ENCODE results near the gene MRGPRD. TPM values are rescaled to one million over a fixed set of nuclear protein-coding genes. Genes with fewer than 3 reads are reported as not detected.

MRGPRD gene
- polyA plus RNA-seq, 6 donors from 2014 or later: not detected

DNA sequence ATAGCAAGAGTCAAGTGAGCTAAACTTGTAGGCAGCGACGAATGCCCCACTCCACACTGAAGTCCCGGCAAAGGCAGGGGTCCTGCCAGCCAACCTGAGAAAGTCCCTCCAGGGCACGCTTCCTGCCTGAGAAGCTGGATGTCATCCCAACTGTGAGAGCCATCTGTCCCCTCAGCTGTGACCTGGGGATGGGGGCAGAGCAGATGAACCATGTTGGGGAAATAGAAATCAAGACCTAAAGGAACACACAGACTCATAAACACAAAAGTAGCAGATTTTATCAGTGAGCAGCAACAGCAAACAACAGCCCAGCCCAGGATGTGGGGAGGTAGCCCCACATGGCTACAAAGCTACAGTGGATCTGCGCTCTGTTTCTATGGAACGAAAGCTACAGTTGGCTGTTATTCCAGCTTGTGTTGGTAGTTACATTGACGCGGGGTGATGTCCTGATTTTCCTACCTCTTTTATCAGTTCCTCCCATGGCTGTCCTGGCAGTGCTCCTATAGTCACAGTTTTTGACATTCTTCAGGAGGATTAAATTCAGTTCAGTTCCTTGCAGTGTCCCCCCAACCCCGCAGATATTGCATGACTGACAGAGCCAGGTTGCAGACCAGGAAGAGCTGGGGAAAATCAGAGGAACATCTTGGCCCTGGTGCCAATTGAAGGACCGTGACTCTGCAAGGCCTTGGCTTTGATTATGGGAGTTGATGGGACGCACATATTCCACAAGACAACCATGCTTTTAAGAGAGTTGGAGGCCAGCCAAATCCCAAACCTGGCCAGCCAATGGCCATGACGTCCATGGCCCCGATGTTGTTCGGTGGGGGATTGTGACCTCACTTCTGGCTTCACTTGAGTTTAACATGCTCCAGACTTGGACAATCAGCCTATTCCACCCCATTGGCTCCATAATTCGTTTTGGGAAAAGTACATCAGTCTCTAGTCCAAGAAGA is 14.6 kb downstream of the MRGPRD start:
- no peak for DNase-seq
- Mint-ChIP-seq H3K27ac (no peak overlapping the region), H3K9me3 (peaks cover 0 to 4% (median 0%) of the 10 kb centered on the region in 7 donors), H3K27me3 (peaks cover 18 to 25% (median 22%) of the 10 kb centered on the region in 3 donors), H3K36me3 (no peaks in the 10 kb centered on the region), H3K4me3 (no peak overlapping the region), H3K4me1 (peaks cover 0 to 13% (median 5%) of the 10 kb centered on the region in 3 donors)
- ATAC-seq (ENCODE audit: low read depth in 2 of 2): no peak

DNA sequence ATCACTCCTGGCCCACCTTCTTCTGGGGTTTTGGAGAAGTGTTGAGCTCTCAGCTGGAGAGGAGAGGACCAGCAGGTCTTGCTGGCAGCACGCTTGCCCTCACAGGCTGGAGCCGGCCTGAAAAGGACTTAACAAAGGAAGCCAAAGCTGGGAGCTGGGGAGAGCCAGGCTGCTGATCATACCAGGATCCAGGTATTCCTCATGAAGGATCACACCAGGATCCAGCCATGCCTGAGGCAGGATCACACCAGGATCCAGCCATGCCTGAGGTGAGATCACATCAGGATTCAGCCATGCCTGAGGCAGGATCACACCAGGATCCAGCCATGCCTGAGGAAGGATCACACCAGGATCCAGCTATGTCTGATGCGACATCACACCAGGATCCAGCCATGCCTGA is 17.0 kb downstream of the MRGPRD start:
- Mint-ChIP-seq H3K4me1 (peaks cover 0 to 13% (median 5%) of the 10 kb centered on the region in 3 donors), H3K9me3 (peaks cover 0 to 4% (median 0%) of the 10 kb centered on the region in 7 donors), H3K27ac (peak overlapping the region in 3 of 6 donors; percentile 21 to 52 (median 43)), H3K27me3 (peaks cover 18 to 26% (median 19%) of the 10 kb centered on the region in 3 donors), H3K4me3 (peak overlapping the region in 1 of 8 donors; percentile 45), H3K36me3 (no peaks in the 10 kb centered on the region)
- no peak for DNase-seq
- ATAC-seq (ENCODE audit: low read depth in 2 of 2): no peak

DNA sequence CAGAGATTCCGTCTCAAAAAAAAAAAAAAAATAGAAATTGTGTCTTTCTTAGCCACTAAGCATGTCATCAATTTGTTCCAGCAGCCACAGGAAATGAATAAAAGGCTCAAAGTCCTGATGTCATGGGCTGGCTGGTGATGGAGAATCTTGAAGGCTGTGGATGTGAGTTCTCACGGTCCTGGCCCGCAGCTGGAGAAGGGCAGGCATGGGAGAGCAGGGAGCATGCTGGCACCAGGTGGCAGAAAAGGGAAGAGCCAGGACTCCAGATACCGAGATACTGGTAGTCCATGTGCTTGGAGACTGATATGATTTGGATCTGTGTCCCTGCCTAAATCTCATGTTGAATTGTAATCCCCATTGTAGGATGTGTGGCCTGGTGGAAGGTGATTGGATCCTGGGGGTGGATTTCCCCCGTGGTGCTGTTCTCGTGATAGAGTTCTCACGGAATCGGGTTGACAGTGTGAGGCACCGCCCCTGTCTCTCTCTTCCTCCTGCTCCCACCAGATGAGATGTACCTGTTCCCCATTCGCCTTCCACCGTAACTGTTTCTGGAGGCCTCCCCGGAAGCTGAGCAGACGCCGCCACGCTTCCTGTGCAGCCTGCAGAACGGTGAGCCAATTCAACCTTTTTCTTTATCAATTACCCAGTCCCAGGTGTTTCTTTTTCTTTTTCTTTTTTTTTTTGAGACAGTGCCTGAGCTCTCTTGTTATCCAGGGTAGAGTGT is 18.1 kb downstream of the MRGPRD start:
- Mint-ChIP-seq H3K36me3 (no peaks in the 10 kb centered on the region), H3K27me3 (peaks cover 7 to 19% (median 12%) of the 10 kb centered on the region in 3 donors), H3K9me3 (peaks cover 0 to 4% (median 0%) of the 10 kb centered on the region in 7 donors), H3K4me3 (peak overlapping the region in 2 of 8 donors; percentile 25 to 54), H3K4me1 (peaks cover 0 to 13% (median 5%) of the 10 kb centered on the region in 3 donors), H3K27ac (peak overlapping the region in 2 of 6 donors; percentile 47 to 52)
- peak; percentile 49 to 61 for ATAC-seq (ENCODE audit: low read depth in 2 of 2)
- DNase-seq: peak; percentile 7

DNA sequence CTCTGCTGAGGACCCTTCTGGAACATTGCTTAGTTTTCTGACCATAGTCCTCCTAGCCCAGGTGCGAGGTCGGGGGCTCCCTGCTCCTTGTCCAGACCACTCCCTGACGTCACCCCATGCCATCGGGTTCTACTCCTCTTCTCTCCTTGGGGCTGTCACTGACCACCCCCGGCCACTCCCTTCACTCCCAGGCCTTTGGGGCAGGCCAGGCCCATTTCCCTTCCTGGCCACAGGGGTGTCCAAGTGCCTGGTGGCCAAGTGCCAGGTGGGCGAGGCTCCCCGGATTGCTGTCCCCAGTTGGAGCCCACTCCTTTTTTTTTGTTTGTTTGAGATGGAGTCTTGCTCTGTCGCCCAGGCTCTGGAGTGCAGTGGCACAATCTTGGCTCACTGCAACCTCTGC is 19.5 kb downstream of the MRGPRD start:
- DNase-seq: no peak
- ATAC-seq (ENCODE audit: low read depth in 2 of 2): no peak
- H3K4me1 Mint-ChIP-seq: peaks cover 2 to 13% (median 8%) of the 10 kb centered on the region in 3 donors
- H3K36me3 Mint-ChIP-seq: peaks cover 0 to 6% of the 10 kb centered on the region in 2 donors
- no peak overlapping the region for H3K4me3 Mint-ChIP-seq
- peaks cover 0 to 4% (median 1%) of the 10 kb centered on the region in 7 donors for H3K9me3 Mint-ChIP-seq
- no peak overlapping the region for H3K27ac Mint-ChIP-seq
- peaks cover 4 to 23% (median 12%) of the 10 kb centered on the region in 3 donors for H3K27me3 Mint-ChIP-seq

DNA sequence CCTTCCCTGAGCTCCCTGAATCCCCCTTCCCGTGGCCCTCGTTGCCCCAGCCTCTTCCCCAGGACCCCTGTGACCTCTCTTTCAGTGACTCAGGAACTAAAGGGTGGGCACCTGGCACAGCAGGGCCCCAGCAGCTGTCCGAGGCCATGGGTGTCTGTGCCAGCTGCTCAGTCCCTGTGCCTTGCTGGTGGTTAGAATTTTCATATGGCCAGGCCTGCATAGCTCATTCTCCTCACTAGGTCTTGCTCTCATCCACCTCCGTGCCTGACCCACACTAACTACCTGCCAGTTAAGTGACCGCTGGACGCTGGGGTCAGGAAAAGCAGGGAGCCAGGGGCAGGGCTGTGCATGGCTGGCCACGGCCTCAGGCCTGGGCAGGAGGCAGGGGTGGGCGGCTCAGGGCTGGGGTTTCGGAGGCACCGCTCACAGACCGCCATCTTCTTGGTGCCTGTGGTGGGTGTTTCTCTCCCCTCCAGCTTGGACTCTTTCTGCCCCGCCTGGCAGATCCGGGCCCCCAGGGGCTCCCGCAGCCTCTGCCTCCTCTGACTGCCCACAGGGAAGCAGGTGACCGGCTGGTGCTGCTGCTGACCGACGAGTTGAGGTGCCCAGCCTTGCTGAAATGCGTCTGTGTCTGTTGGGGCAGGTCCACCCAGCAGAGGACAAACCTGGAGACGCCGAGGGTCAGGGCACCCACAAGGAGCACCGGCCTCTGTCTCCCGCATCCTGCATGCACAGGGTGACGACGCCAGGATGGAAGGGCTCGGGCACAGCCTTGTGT is 20.3 kb downstream of the MRGPRD start:
- no peak for DNase-seq
- Mint-ChIP-seq H3K4me3 (no peak overlapping the region), H3K27me3 (peaks cover 4 to 23% (median 12%) of the 10 kb centered on the region in 3 donors), H3K36me3 (peaks cover 0 to 6% of the 10 kb centered on the region in 2 donors), H3K4me1 (peaks cover 7 to 15% (median 14%) of the 10 kb centered on the region in 3 donors), H3K9me3 (peaks cover 0 to 4% (median 1%) of the 10 kb centered on the region in 7 donors), H3K27ac (peak overlapping the region in 1 of 6 donors; percentile 65)
- no peak for ATAC-seq (ENCODE audit: low read depth in 2 of 2)

DNA sequence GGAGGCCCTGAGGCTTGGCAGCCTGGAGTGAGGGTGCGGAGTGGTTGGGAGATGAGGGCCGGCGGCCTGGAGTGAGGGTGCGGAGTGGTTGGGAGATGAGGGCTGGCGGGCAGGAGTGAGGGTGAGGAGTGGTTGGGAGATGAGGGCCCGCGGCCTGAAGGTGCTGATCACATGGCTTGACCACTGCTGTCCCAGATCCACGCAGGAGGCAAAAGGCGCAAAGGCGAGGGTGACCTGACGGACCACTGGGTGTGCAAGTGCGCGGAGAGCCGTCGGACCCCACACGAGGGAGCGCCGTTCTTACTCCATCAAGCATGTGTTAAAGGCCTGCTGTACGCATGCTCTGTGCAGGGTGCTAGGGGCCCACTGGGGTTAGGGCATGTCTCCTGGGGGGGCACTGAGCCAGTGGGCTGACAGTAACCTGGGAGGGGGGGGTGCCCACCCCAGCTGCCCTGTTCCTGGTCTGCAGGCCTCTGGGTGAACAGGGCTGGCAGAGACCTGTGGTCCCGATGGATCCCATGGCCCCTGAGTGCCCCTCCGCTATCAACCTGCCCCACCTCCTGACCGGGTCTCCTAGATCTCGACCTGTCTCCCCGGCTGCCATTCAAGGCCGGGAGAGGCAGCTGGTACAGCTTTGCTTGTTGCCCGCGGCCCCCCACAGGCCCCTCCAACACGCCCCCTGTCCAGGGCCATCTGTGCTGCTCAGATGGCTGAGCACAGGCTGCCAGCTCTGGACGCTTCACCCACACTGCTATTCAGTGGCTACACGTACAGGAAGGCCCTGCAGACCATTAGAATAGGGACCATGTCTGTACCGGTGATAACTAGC is 21.1 kb downstream of the MRGPRD start:
- ATAC-seq (ENCODE audit: low read depth in 2 of 2): no peak
- H3K4me1 Mint-ChIP-seq: peaks cover 13 to 22% (median 19%) of the 10 kb centered on the region in 3 donors
- peaks cover 0 to 4% (median 1%) of the 10 kb centered on the region in 7 donors for H3K9me3 Mint-ChIP-seq
- DNase-seq: no peak
- peaks cover 5 to 23% (median 12%) of the 10 kb centered on the region in 3 donors for H3K27me3 Mint-ChIP-seq
- no peak overlapping the region for H3K4me3 Mint-ChIP-seq
- peak overlapping the region in 1 of 6 donors; percentile 65 for H3K27ac Mint-ChIP-seq
- peaks cover 0 to 6% of the 10 kb centered on the region in 2 donors for H3K36me3 Mint-ChIP-seq

DNA sequence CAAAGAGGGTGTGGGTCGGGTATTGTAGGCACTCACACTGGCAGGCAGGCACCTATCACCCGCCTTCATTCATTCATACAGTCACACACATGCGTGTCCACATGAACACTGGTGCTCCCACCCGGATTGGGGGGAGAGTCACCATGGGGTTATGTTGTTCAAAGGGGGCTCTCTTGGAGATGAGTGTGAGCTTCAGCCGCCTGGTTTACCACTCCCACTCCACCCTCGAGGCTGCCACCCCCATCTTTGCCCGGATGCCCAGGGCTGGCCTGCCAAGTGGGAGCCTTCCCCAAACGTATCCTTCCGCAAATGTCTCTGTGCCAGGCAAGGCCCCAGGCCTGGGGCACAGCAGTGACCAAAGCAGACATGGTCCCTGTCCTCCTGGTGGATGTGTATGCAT is 22.6 kb downstream of the MRGPRD start:
- DNase-seq (no peak), ATAC-seq (ENCODE audit: low read depth in 2 of 2) (no peak)
- Mint-ChIP-seq H3K36me3 (peaks cover 0 to 6% of the 10 kb centered on the region in 2 donors), H3K9me3 (peaks cover 0 to 5% (median 0%) of the 10 kb centered on the region in 7 donors), H3K27me3 (peaks cover 4 to 23% (median 12%) of the 10 kb centered on the region in 3 donors), H3K4me1 (peaks cover 13 to 19% (median 16%) of the 10 kb centered on the region in 3 donors), H3K4me3 (no peak overlapping the region), H3K27ac (peak overlapping the region in 1 of 6 donors; percentile 56)

DNA sequence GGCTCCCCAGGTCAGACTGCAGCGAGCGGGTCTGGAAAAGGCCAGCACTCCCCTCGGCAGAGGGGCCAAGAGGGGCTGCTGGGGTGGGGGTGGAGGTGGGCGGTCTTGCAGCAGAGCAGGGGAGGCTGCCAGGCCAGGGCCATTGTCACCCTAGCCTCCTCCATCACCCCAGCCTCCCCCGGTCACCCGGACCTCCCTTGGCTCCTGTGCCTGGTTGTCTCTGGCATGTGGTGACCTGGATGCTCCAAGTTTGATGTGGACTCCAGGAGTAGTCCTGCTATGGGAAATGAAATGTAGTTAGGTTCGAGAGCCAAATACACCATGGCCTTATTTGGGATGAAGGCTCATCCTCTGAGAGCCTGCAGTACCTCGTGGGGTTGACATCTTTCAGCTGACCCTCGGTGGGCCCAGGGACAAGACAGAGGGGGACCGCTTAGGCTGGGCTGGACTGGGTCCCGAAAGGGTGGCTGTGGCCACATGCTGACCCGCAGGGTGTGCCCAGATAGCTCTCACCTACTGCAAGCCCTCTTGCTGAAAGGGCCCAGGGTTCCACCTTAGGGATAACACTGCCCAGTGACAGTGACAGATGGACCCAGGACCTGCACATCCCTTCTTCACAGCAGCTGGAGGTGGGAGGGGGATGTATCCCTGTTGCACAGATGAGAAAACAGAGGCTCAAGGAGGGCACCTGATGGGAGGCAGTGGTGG is 24.1 kb downstream of the MRGPRD start:
- H3K4me1 Mint-ChIP-seq: peaks cover 9 to 13% (median 13%) of the 10 kb centered on the region in 3 donors
- ATAC-seq (ENCODE audit: low read depth in 2 of 2): no peak
- H3K27ac Mint-ChIP-seq: peak overlapping the region in 1 of 6 donors; percentile 9

DNA sequence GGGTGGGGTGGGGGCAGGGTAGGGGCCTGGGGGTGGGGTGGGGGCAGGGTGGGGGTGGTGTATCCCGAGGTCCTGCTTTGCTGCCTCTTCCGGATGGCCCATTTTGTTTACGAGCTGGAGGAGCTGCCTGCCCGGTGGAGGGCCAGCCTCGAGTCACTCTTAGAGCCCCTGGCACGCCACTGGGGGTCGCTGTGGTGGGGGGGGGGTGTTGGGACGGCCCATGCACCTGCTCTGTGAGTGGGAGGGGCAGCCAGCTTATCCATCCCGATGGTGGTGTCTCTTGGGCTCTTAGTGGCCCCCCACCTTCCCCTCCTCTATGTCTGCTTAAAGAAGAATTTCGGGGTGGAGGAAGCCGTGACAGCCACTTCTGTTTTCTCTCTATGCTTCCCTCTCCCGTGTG is 24.6 kb downstream of the MRGPRD start:
- peaks cover 9 to 13% (median 13%) of the 10 kb centered on the region in 3 donors for H3K4me1 Mint-ChIP-seq
- no peak for DNase-seq
- H3K9me3 Mint-ChIP-seq: peaks cover 0 to 5% (median 0%) of the 10 kb centered on the region in 7 donors
- H3K27me3 Mint-ChIP-seq: peaks cover 4 to 23% (median 12%) of the 10 kb centered on the region in 3 donors
- peak overlapping the region in 1 of 6 donors; percentile 9 for H3K27ac Mint-ChIP-seq
- ATAC-seq (ENCODE audit: low read depth in 2 of 2): peak; percentile 76 to 88
- peaks cover 0 to 6% of the 10 kb centered on the region in 2 donors for H3K36me3 Mint-ChIP-seq
- H3K4me3 Mint-ChIP-seq: peak overlapping the region in 1 of 8 donors; percentile 15

More for the DNA sequence above, 24.1 kb downstream of the MRGPRD start:
- H3K27me3 Mint-ChIP-seq: peaks cover 4 to 23% (median 12%) of the 10 kb centered on the region in 3 donors
- H3K36me3 Mint-ChIP-seq: peaks cover 0 to 6% of the 10 kb centered on the region in 2 donors
- no peak for DNase-seq
- H3K9me3 Mint-ChIP-seq: peaks cover 0 to 5% (median 0%) of the 10 kb centered on the region in 7 donors
- peak overlapping the region in 2 of 8 donors; percentile 15 to 42 for H3K4me3 Mint-ChIP-seq

DNA sequence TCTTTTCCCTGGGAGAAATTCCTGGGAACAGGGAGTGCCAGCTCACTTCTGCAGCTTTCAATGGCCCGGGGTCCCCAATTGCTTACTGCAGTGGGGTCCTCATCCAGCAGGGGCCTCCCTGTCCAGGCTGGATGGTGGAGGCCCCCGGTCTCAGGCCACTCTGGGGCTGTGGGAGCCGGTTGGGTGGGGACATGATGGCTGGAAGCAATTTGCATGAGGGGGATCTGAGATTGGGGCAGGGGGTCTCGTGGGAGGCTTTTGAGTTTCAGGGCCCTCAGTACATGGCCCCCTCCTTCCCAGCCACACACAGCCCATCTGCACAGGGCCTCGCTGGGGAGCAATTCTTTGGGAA is 25.2 kb downstream of the MRGPRD start:
- Mint-ChIP-seq H3K9me3 (peaks cover 0 to 5% (median 0%) of the 10 kb centered on the region in 7 donors), H3K27me3 (peaks cover 4 to 23% (median 12%) of the 10 kb centered on the region in 3 donors), H3K4me3 (peak overlapping the region in 7 of 8 donors; percentile 33 to 88 (median 54)), H3K27ac (peak overlapping the region in 3 of 6 donors; percentile 11 to 64 (median 63)), H3K36me3 (peaks cover 0 to 6% of the 10 kb centered on the region in 2 donors), H3K4me1 (peaks cover 9 to 13% (median 13%) of the 10 kb centered on the region in 3 donors)
- DNase-seq (no peak), ATAC-seq (ENCODE audit: low read depth in 2 of 2) (no peak)
